Measurements from ENCODE around the gene ALDH5A1. TPM values are rescaled to one million over a fixed set of nuclear protein-coding genes. Genes with fewer than 3 reads are reported as not detected.
A peak's percentile ranks its signal among the peaks of the same experiment; 100 is the strongest.

Gene ALDH5A1
- total and polyA plus RNA-seq, 8 donors: 0.58 to 9.8 (median 2.5) TPM

DNA sequence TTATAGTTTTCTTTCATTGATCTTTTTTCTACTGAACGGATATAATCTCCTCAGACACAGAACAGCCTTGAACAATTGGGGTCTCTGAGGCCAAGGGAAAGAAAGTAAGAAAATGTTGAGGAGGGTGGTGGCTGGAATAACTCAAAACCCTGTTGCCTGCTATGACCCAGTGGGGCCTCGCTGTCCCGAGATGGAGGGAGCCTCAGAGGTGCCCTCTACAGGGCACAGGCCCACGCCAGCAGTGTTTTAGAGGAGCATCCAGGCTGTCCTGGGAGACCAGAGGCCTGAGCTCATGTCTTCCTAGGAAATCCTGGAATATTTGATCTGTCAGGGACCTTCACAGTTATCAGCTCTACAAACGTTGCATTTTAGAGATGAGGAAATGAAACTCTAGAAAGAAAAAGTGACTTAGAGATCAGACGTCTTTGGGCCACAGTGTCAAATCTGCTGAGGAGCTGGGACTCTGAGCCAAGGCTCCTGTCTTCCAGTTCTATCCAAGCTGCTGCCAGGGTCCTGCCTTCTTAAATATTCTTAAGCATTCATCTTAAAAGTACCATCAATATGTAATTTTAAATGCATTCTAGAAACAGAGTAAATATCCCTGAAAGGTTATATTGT, 26.3 kb downstream of the ALDH5A1 start:
- Histone ChIP-seq H3K4me3 (no peak overlapping the region), H3K9me3 (no peaks in the 10 kb centered on the region), H3K4me1 (no peaks in the 10 kb centered on the region), H3K27ac (no peak overlapping the region), H3K27me3 (no peaks in the 10 kb centered on the region), H3K36me3 (peaks cover 0 to 39% (median 3%) of the 10 kb centered on the region in 4 donors)
- TF ChIP-seq, protein P1, sequence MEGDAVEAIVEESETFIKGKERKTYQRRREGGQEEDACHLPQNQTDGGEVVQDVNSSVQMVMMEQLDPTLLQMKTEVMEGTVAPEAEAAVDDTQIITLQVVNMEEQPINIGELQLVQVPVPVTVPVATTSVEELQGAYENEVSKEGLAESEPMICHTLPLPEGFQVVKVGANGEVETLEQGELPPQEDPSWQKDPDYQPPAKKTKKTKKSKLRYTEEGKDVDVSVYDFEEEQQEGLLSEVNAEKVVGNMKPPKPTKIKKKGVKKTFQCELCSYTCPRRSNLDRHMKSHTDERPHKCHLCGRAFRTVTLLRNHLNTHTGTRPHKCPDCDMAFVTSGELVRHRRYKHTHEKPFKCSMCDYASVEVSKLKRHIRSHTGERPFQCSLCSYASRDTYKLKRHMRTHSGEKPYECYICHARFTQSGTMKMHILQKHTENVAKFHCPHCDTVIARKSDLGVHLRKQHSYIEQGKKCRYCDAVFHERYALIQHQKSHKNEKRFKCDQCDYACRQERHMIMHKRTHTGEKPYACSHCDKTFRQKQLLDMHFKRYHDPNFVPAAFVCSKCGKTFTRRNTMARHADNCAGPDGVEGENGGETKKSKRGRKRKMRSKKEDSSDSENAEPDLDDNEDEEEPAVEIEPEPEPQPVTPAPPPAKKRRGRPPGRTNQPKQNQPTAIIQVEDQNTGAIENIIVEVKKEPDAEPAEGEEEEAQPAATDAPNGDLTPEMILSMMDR (IDR thresholded peaks at IDR 0.05): peak in 4 of 7 experiments; percentile 18 to 43 (median 32)
- no peak for TF ChIP-seq EP300 (IDR thresholded peaks at IDR 0.05)
- WGBS, 5 donors: 35 to 41% (median 40%) methylated on average over 6 of the region's 6 CpGs
- intact Hi-C loops (cut with DNase I; ENCODE audit: low total_unique reads): no loop called here
- peak; percentile 55 to 56 for DNase-seq

DNA sequence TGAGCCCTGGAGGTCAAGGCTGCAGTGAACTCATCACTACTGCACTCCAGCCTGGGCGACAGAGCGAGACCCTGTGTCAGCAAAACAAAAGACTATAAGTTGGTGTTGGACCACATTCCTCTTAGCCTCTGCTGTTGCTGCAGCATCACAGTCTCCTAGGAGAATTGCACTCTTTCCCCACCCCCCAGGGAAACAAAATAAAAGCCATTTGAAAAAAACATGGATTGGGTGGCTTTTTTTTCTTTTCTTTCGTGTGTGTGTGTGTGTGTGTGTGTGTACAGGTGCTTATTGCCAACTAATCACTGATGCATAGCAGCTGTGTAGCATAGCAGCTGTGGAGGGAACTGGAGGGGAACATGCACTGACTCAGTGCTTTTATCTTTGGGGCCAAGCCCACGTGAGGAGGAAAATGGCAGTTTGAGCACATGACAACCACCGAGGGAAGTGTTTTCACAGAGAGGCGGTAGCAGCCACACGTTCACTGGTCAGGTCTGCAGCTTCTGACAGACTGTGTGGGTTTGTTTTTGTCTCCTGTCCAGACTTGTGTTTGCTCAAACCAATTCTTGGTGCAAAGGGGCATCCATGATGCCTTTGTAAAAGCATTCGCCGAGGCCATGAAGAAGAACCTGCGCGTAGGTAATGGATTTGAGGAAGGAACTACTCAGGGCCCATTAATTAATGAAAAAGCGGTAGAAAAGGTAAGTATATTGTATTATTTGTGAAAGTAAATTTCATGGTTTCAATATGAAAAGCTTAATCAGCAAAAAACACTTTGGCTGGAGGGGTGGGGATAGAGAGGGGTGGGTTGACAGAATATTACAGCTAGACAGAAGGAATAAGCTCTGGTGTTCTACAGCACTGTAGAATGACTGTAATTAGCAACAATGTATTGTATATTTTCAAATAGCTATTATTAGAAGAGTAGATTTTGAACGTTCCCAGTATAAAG, 27.7 kb downstream of the ALDH5A1 start:
- no peak overlapping the region for H3K27ac ChIP-seq
- TF ChIP-seq POLR2A (IDR thresholded peaks at IDR 0.05) (no peak), EP300 (IDR thresholded peaks at IDR 0.05) (no peak), POLR2AphosphoS5 (IDR thresholded peaks at IDR 0.05) (no peak)
- TF ChIP-seq, protein P1 (IDR thresholded peaks at IDR 0.05): no peak
- H3K9me3 ChIP-seq: no peaks in the 10 kb centered on the region
- intact Hi-C loops (cut with DNase I; ENCODE audit: low total_unique reads): no loop called here
- peaks cover 0 to 27% (median 3%) of the 10 kb centered on the region in 4 donors for H3K36me3 ChIP-seq
- DNase-seq: peak in 1 of 2 donors; percentile 68
- no peak overlapping the region for H3K4me3 ChIP-seq
- H3K27me3 ChIP-seq: no peaks in the 10 kb centered on the region
- H3K4me1 ChIP-seq: no peaks in the 10 kb centered on the region
- WGBS, 5 donors: 74 to 82% (median 77%) methylated on average over 13 of the region's 13 CpGs

DNA sequence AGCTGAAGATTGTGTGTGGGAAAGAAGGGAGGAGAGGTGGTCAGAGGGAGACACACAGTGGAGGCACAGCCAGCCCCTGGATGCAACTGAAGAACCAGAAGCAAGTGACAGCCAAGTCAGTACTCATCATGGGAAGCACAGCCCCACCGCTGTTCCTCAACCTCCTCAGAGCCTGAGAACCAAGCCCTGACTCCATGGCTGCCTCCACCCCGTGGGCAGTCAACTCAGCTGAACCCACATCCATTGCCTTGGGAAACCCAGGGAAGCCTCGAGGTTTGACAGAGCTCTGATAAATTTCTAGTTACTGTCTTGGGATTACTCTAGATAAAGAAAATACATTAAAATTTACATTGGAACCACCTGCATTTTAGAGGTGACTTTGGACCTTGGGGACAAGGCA, 29.6 kb downstream of the ALDH5A1 start:
- H3K9me3 ChIP-seq: no peaks in the 10 kb centered on the region
- intact Hi-C loops (cut with DNase I; ENCODE audit: low total_unique reads): no loop called here
- H3K36me3 ChIP-seq: peaks cover 0 to 28% (median under 1%) of the 10 kb centered on the region in 4 donors
- no peak overlapping the region for H3K4me3 ChIP-seq
- H3K4me1 ChIP-seq: no peaks in the 10 kb centered on the region
- no peak for DNase-seq
- no peaks in the 10 kb centered on the region for H3K27me3 ChIP-seq
- no peak overlapping the region for H3K27ac ChIP-seq
- TF ChIP-seq, protein P1 (IDR thresholded peaks at IDR 0.05): no peak
- TF ChIP-seq POLR2AphosphoS5 (IDR thresholded peaks at IDR 0.05): no peak
- no peak for TF ChIP-seq POLR2A (IDR thresholded peaks at IDR 0.05)
- no peak for TF ChIP-seq EP300 (IDR thresholded peaks at IDR 0.05)
- WGBS, 5 donors: 79 to 90% (median 89%) methylated on average over 3 of the region's 3 CpGs

DNA sequence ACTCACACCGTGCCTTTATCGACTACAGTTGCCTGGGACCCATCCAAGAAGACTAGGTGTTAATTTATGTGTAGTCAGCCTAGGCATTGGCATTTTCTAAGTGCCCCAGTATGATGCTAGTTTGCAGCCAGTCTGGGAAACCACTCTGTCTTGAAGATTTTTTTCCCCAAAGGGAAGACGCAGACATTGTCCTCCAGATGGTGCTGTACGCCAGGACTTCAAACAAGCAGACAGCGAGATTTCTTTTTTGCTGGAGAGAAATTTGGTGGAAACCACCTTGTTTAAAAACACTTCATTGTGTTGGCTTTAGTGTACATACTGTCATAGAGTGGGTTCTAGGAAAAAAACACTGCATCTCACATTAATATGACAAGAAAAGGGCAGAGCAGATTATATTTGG, 30.0 kb downstream of the ALDH5A1 start:
- Histone ChIP-seq H3K9me3 (no peaks in the 10 kb centered on the region), H3K27me3 (no peaks in the 10 kb centered on the region), H3K4me3 (no peak overlapping the region), H3K4me1 (no peaks in the 10 kb centered on the region), H3K27ac (no peak overlapping the region), H3K36me3 (peaks cover 0 to 28% (median 0%) of the 10 kb centered on the region in 4 donors)
- 50 to 66% (median 55%) methylated on average over 5 of the region's 5 CpGs for WGBS, 5 donors
- intact Hi-C loops (cut with DNase I; ENCODE audit: low total_unique reads): no loop called here
- peak in 1 of 2 donors; percentile 72 for DNase-seq
- TF ChIP-seq, protein P1 (IDR thresholded peaks at IDR 0.05): no peak
